Right hindlimb (tissue), 1 donor: ENCODE measurements around the gene LRP6.

Experiments
- DNase-seq: peaks from one replicate; pipeline ENCODE4 v3.0.0-alpha.2; 2018

LRP6 gene

GRCh38 chr12:12214201-12214600 is 52.6 kb downstream of the LRP6 start:
- DNase-seq: no peak

GRCh38 chr12:12212769-12213168 is 54.1 kb downstream of the LRP6 start:
- DNase-seq: no peak

GRCh38 chr12:12210983-12211382 is 55.9 kb downstream of the LRP6 start:
- DNase-seq: no peak

- no peak for DNase-seq
These were observed 56.4 kb downstream of the LRP6 start for GRCh38 chr12:12210416-12210815.

GRCh38 chr12:12209675-12210074 is 57.2 kb downstream of the LRP6 start:
- DNase-seq: no peak

DNA sequence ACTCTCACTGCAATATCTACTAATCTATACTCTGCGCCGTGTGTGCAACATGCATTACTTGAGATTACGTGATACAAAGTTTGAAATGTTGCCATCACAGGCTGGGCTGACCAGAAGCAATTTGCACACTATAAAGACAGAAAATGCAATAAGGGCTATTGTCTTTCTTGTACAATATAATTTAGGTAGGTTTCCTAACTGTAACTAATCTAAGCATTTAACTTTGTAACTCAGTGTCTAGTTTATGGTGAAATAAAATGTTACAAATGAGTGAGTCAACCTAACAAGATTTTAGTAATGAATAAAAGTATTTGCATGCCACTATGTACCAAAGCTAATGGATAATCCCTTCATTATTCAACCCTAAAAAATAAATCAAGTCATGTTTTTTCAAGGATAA is 57.8 kb downstream of the LRP6 start:
- DNase-seq: no peak

DNA sequence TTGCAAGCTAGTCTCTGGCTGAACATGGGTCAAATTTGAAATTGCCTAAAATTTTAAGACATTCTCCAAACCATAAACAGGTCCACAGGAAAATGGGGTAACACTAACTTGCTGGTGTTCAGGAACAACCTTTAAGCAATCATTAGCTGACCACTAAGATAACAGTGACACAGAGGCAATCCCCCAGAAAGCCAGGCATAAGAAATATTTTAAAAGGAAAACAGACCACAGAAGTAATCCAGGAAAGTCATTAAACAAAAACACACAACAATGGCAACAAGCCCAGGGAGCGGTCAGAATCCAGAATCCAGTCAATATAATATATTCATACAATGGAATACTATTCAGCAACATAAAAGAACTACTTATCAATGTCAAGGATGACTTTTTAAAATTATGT is 59.1 kb downstream of the LRP6 start:
- no peak for DNase-seq

GRCh38 chr12:12206776-12207388 is 60.0 kb downstream of the LRP6 start:
- no peak for DNase-seq

GRCh38 chr12:12202747-12203146 is 64.1 kb downstream of the LRP6 start:
- no peak for DNase-seq

DNA sequence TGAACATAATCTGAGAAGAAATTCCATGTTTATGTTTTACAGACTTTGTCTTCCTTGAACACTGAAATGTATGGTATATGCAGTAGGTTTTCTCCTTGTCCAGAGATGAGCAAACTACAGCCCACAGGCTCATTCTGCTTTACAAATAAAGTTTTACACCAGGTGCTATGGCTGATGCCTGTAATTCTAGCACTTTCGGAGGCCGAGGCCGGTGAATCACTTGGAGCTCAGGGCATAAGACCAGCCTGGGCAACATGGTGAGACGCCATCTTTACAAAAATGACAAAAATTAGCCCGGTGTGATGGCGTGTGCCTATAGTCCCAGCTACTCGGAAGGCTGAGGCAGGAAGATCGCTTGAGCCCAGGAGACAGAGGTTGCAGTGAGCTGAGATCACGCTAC is 64.7 kb downstream of the LRP6 start:
- no peak for DNase-seq

- DNase-seq: no peak
These were observed 65.5 kb downstream of the LRP6 start for GRCh38 chr12:12201274-12201758.

GRCh38 chr12:12200363-12200762 is 66.5 kb downstream of the LRP6 start:
- no peak for DNase-seq

GRCh38 chr12:12198124-12198523 is 68.7 kb downstream of the LRP6 start:
- DNase-seq: no peak

GRCh38 chr12:12197128-12197527 is 69.7 kb downstream of the LRP6 start:
- no peak for DNase-seq

GRCh38 chr12:12195516-12195915 is 71.3 kb downstream of the LRP6 start:
- DNase-seq: no peak

GRCh38 chr12:12195081-12195480 is 71.8 kb downstream of the LRP6 start:
- DNase-seq: no peak

DNA sequence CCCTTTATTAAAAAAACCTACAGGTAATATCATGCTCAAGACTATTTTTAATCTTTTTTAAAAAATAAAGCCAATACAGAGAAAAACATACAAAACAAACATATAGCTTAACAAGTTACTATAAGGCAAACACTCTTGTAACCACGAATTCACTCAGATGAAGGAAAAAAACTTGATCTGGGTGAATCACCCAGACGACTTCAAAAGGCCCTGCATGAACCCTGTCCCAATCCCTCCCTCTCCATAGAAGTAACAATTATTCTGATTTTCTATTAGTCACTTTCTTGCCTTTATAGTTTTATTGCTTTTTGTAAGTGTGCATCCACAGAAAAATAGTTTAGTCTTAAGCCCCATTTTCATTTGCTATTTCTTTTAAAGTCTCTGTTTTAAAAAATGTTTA is 72.6 kb downstream of the LRP6 start:
- no peak for DNase-seq

- no peak for DNase-seq
These were observed 75.8 kb downstream of the LRP6 start for GRCh38 chr12:12191008-12191407.

DNA sequence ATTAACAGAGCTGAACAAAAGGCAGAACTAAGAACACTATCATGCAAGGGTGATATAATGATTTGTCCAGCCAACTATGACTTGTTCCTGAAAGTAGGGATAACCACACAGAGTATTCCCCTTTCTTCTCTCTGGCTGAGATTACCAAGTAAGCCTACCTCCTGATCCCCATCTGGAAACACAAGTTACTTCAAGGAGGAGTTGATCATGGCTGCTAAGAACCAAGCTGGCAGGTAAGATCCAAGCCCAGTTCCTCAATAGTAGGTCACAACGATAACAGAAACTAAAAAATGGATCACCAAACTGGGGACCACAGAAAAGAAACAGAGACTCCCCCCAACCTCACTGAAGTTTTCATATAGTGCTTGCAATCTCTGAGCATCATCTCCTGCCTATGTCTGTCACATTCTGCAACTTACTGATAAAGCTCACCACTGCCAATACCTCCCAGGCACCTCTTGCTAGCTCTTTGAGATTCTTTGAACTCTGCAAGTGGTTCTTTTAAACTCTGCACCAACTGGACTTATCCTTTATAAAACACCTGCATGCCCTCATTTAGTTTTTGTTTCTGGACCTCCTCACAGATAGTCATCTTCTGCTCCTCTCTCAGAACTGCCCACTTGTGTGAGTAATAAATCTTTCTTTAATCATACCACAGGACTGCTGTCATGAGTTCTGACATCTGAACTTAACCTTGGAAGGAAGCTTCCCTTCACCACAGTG is 76.6 kb downstream of the LRP6 start:
- DNase-seq: no peak

- no peak for DNase-seq
These were observed 81.4 kb downstream of the LRP6 start for GRCh38 chr12:12185414-12185813.

- DNase-seq: no peak
These were observed 84.0 kb downstream of the LRP6 start for GRCh38 chr12:12182703-12183365.

GRCh38 chr12:12181511-12181910 is 85.3 kb downstream of the LRP6 start:
- DNase-seq: no peak

DNA sequence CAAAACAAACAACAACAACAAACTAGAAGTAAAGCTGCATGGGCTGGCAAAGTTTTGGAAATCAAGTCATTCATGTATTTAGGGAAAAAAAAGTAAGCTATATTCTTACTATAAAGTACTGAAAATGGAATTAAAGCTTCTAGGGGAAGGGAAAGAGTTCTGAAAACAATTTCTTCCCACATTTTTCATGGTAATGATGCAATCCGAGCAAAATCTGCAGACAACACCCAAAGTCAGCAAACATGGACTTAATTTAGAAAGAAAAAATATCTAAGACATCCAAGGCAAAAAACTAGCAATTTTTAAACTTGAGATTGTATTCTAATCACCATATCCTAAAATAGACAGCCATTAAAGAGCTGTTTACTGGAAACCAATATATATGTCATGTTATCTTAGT is 86.3 kb downstream of the LRP6 start:
- no peak for DNase-seq

GRCh38 chr12:12180136-12180535 is 86.7 kb downstream of the LRP6 start:
- no peak for DNase-seq
